HEK293 (cell line): Measurements from ENCODE around the gene PKN1.
A peak's percentile ranks its signal among the peaks of the same experiment; 100 is the strongest.
"Not testable (repeated sequence)": the region's sequence is repeated elsewhere in the genome, so short reads cannot be mapped to it uniquely, and the experiment has no call there.

ENCODE experiments used
- CTCF ChIA-PET: fragments of 350-600 bp; formaldehyde crosslinking; extraction: SDS; loops from one replicate; lab custom pipeline; 2021; ENCODE audit warnings: antibody characterized with exemption; lab: Yijun Ruan, JAX
- POLR2A ChIA-PET: fragments of 300-600 bp; formaldehyde crosslinking; extraction: SDS; loops from one replicate; lab custom pipeline; 2020; ENCODE audit warnings: antibody characterized with exemption, inconsistent platforms; lab: Yijun Ruan, JAX
- H3K27ac ChIP-seq: fragments of 200-500 bp; sonication (Bioruptor generic); 2 replicates; pipeline ENCODE4 v1.5.1; 2014; ENCODE audit warnings: low read depth, low read length, control low read depth, inconsistent platforms; ENCODE audit errors: extremely low read depth
- H3K36me3 ChIP-seq, 2 experiments: fragments of 200-500 bp in 1 of 2; sonication (Bioruptor generic) in 1 of 2; 1 replicate in 1 of 2; 2 replicates in 1 of 2; pipeline ENCODE4 v1.5.1; 2014 to 2017; ENCODE audit warnings: inconsistent platforms in 2 of 2, low read length in 2 of 2; ENCODE audit not compliant: control insufficient read depth in 2 of 2, insufficient read depth in 1 of 2
- H3K4me1 ChIP-seq: fragments of 200-500 bp; sonication (Bioruptor generic); 2 replicates; pipeline ENCODE4 v1.5.1; 2014; ENCODE audit warnings: mild to moderate bottlenecking, low read length, inconsistent platforms; ENCODE audit not compliant: control insufficient read depth, insufficient read depth
- H3K4me3 ChIP-seq: 2 replicates; pipeline ENCODE4 v1.5.1; 2011; ENCODE audit warnings: low read depth, mild to moderate bottlenecking, control low read depth, low read length, moderate library complexity
- H3K9me3 ChIP-seq: fragments of 200-500 bp; sonication (Bioruptor generic); 2 replicates; pipeline ENCODE4 v1.5.1; 2014; ENCODE audit warnings: low read depth, low read length, inconsistent platforms; ENCODE audit not compliant: control insufficient read depth, insufficient read depth
- BCL11A ChIP-seq: fragments of 450-650 bp; formaldehyde crosslinking; IDR thresholded peaks from 2 replicates; pipeline ENCODE4 v1.5.1; 2016; ENCODE audit warnings: low read depth, missing biosample characterization, missing genetic modification characterization
- ELK4 ChIP-seq: IDR thresholded peaks from 2 replicates; pipeline ENCODE4 v1.6.1; 2011; ENCODE audit warnings: mild to moderate bottlenecking, low read depth, low read length, borderline replicate concordance
- OSR2 ChIP-seq: fragments of 450-650 bp; formaldehyde crosslinking; IDR thresholded peaks from 2 replicates; pipeline ENCODE4 v1.5.1; 2016; ENCODE audit warnings: missing biosample characterization, missing genetic modification characterization
- PRDM1 ChIP-seq: fragments of 450-650 bp; formaldehyde crosslinking; IDR thresholded peaks from 2 replicates; pipeline ENCODE4; 2016; ENCODE audit warnings: missing biosample characterization, missing genetic modification characterization
- REPIN1 ChIP-seq: fragments of 450-650 bp; formaldehyde crosslinking; IDR thresholded peaks from 2 replicates; pipeline ENCODE4 v1.5.1; 2017; ENCODE audit warnings: missing biosample characterization, missing genetic modification characterization, low read depth
- SP2 ChIP-seq: fragments of 450-650 bp; formaldehyde crosslinking; IDR thresholded peaks from 2 replicates; pipeline ENCODE4 v1.5.1; 2016; ENCODE audit warnings: missing biosample characterization, missing genetic modification characterization
- ZFHX2 ChIP-seq: fragments of 450-650 bp; formaldehyde crosslinking; conservative IDR thresholded peaks from 2 replicates; pipeline ENCODE4 v1.5.1; 2016; ENCODE audit warnings: missing biosample characterization, missing genetic modification characterization
- ZNF169 ChIP-seq: fragments of 450-650 bp; formaldehyde crosslinking; IDR thresholded peaks from 2 replicates; pipeline ENCODE4 v1.5.1; 2016; ENCODE audit warnings: missing biosample characterization, missing genetic modification characterization
- ZNF184 ChIP-seq: fragments of 450-650 bp; IDR thresholded peaks from 2 replicates; pipeline ENCODE4 v1.5.1; 2018; ENCODE audit warnings: missing biosample characterization, mild to moderate bottlenecking, missing genetic modification characterization
- ZNF24 ChIP-seq: fragments of 450-650 bp; formaldehyde crosslinking; IDR thresholded peaks from 2 replicates; pipeline ENCODE4 v1.5.1; 2016; ENCODE audit warnings: missing biosample characterization, missing genetic modification characterization
- ZNF335 ChIP-seq: fragments of 450-650 bp; formaldehyde crosslinking; conservative IDR thresholded peaks from 2 replicates; pipeline ENCODE4 v1.5.1; 2016; ENCODE audit warnings: missing biosample characterization, missing genetic modification characterization
- ZNF366 ChIP-seq: fragments of 450-650 bp; formaldehyde crosslinking; conservative IDR thresholded peaks from 2 replicates; pipeline ENCODE4 v1.5.1; 2016; ENCODE audit warnings: missing biosample characterization, missing genetic modification characterization
- ZNF514 ChIP-seq: fragments of 450-650 bp; formaldehyde crosslinking; IDR thresholded peaks from 2 replicates; pipeline ENCODE4 v1.5.1; 2016; ENCODE audit warnings: missing biosample characterization, missing genetic modification characterization
- ZNF544 ChIP-seq: fragments of 450-650 bp; formaldehyde crosslinking; IDR thresholded peaks from 2 replicates; pipeline ENCODE4 v1.5.0; 2017; ENCODE audit warnings: missing biosample characterization, missing genetic modification characterization
- ZNF548 ChIP-seq: fragments of 450-650 bp; formaldehyde crosslinking; IDR thresholded peaks from 2 replicates; pipeline ENCODE4 v1.5.1; 2016; ENCODE audit warnings: missing biosample characterization, missing genetic modification characterization
- ZNF610 ChIP-seq: fragments of 450-650 bp; formaldehyde crosslinking; IDR thresholded peaks from 2 replicates; pipeline ENCODE4 v1.5.1; 2016; ENCODE audit warnings: missing biosample characterization, missing genetic modification characterization, borderline replicate concordance
- ZNF624 ChIP-seq: fragments of 450-650 bp; formaldehyde crosslinking; IDR thresholded peaks from 2 replicates; pipeline ENCODE4 v1.5.1; 2017; ENCODE audit warnings: missing biosample characterization, missing genetic modification characterization
- ZNF654 ChIP-seq: fragments of 450-650 bp; formaldehyde crosslinking; IDR thresholded peaks from 2 replicates; pipeline ENCODE4 v1.5.1; 2016; ENCODE audit warnings: low read depth, missing biosample characterization, missing genetic modification characterization
- ZNF747 ChIP-seq: fragments of 450-650 bp; formaldehyde crosslinking; IDR thresholded peaks from 2 replicates; pipeline ENCODE4 v1.5.1; 2016; ENCODE audit warnings: missing biosample characterization, missing genetic modification characterization
- TF ChIP-seq, protein P1 (sequence below): fragments of 450-650 bp; formaldehyde crosslinking; IDR thresholded peaks from 2 replicates; pipeline ENCODE4 v1.5.1; 2016; ENCODE audit warnings: missing biosample characterization, missing genetic modification characterization
- TF ChIP-seq, protein P2 (sequence below): fragments of 450-650 bp; formaldehyde crosslinking; IDR thresholded peaks from 2 replicates; pipeline ENCODE4 v1.5.1; 2016; ENCODE audit warnings: missing biosample characterization, missing genetic modification characterization
- TF ChIP-seq, protein P3 (sequence below): fragments of 450-650 bp; formaldehyde crosslinking; IDR thresholded peaks from 2 replicates; pipeline ENCODE4 v1.5.1; 2016; ENCODE audit warnings: missing biosample characterization, missing genetic modification characterization
- TF ChIP-seq, protein P4 (sequence below): fragments of 450-650 bp; formaldehyde crosslinking; IDR thresholded peaks from 2 replicates; pipeline ENCODE4 v1.5.1; 2016; ENCODE audit warnings: missing biosample characterization, missing genetic modification characterization

Gene PKN1

DNA sequence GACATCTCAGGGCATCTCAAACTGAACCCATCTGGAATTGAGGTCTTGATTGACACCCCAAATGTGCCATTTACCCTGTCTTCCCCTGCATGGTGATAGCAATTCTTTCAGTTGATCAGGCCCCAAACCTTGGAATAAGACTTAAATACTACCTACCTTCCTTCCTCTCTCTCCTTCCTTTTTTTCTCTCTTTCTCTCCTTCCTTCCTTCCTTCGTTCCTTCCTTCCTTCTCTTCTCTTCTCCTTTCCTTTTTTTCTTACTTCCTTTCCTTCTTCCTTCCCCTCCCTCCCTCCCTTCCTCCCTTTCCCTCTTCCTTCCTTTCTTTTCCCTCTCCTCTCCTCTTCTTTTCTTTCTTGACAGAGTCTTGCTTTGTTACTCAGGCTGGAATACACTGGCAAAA, 70.2 kb downstream of the PKN1 start:
- Histone ChIP-seq H3K4me3 (no peak overlapping the region), H3K4me1 (no peaks in the 10 kb centered on the region; the same call in 1 of the 2 replicates), H3K9me3 (no peaks in the 10 kb centered on the region), H3K36me3 (no peaks in the 10 kb centered on the region), H3K27ac (no peak overlapping the region)
- TF ChIP-seq PRDM1 (tag by site-specific recombination) = peak; percentile 44
- TF ChIP-seq, protein P1, sequence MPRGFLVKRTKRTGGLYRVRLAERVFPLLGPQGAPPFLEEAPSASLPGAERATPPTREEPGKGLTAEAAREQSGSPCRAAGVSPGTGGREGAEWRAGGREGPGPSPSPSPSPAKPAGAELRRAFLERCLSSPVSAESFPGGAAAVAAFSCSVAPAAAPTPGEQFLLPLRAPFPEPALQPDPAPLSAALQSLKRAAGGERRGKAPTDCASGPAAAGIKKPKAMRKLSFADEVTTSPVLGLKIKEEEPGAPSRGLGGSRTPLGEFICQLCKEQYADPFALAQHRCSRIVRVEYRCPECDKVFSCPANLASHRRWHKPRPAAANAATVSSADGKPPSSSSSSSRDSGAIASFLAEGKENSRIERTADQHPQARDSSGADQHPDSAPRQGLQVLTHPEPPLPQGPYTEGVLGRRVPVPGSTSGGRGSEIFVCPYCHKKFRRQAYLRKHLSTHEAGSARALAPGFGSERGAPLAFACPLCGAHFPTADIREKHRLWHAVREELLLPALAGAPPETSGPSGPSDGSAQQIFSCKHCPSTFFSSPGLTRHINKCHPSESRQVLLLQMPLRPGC = no peak
- TF ChIP-seq, protein P2, sequence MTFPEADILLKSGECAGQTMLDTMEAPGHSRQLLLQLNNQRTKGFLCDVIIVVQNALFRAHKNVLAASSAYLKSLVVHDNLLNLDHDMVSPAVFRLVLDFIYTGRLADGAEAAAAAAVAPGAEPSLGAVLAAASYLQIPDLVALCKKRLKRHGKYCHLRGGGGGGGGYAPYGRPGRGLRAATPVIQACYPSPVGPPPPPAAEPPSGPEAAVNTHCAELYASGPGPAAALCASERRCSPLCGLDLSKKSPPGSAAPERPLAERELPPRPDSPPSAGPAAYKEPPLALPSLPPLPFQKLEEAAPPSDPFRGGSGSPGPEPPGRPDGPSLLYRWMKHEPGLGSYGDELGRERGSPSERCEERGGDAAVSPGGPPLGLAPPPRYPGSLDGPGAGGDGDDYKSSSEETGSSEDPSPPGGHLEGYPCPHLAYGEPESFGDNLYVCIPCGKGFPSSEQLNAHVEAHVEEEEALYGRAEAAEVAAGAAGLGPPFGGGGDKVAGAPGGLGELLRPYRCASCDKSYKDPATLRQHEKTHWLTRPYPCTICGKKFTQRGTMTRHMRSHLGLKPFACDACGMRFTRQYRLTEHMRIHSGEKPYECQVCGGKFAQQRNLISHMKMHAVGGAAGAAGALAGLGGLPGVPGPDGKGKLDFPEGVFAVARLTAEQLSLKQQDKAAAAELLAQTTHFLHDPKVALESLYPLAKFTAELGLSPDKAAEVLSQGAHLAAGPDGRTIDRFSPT (tag by site-specific recombination) = no peak
- TF ChIP-seq OSR2 = no peak
- TF ChIP-seq ZNF624 = no peak
- TF ChIP-seq ZNF366 = peak; percentile 93
- TF ChIP-seq ZNF514 = no peak
- TF ChIP-seq ZNF548 (tag by site-specific recombination) = no peak
- no peak for TF ChIP-seq BCL11A (tag by site-specific recombination)
- TF ChIP-seq REPIN1 = no peak
- ChIA-PET POLR2A (interaction anchor here (1.2 to 5.5 kb wide), 2 partner anchors 12 to 15 kb away, joined by 3 to 48 read pairs; partner anchors contain the start of gene DNAJB1), CTCF (interaction anchor here (0.5 to 4.7 kb wide), 4 partner anchors 16 to 73 kb away, joined by 3 to 37 read pairs (median 3); no protein-coding TSS in a partner anchor)

- CTCF ChIA-PET = interaction anchor here (0.6 to 4.7 kb wide), 11 partner anchors 8 to 694 kb away, joined by 3 to 37 read pairs (median 5); partner anchors contain the start of genes DNAJB1, GIPC1 and TECR
Observed at GRCh38 chr19:14504575-14504974, 71.5 kb downstream of the PKN1 start.

DNA sequence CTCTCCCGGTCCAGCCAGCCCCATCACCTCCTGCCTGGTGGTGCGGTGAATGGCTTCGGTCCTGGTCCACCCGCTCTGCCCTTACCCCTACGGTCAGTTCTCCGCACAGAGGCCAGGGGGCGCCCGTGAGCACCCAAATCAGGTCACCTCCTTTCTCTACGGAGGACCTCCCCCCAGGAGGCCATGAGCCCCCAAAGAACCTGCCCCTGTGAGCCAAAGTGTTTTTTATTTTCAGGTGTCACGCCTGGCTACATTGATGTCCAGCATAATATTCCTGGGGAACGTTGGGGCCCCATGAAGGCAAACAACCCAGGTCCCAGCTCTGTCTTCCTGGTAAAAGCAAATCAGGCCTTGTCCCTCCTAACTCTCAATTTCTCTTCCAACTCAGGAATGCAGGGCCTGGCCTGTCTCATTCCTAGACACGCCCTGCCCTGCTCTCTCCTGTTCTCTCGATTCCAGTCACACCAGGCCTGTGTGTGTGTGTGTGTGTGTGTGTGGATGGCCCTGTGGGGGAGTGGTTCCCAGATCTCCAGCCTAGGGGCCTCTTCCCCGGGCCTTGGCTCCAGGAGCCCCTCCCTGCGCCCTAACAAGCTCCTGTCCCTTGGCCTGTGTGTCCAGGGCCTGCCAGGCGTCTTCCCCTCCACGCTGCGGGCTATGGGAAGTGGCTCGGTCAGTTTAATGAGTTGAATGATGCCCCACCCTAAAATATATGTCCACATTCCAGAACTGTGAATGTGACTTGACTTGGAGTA, 72.6 kb downstream of the PKN1 start:
- Histone ChIP-seq H3K4me1 (no peaks in the 10 kb centered on the region; the same call in 1 of the 2 replicates), H3K4me3 (no peak overlapping the region), H3K27ac (peak overlapping the region; percentile 53), H3K36me3 (no peaks in the 10 kb centered on the region), H3K9me3 (no peaks in the 10 kb centered on the region)
- CTCF ChIA-PET = interaction anchor here (0.6 to 4.7 kb wide), 14 partner anchors 8 to 617 kb away, joined by 3 to 37 read pairs (median 4); partner anchors contain the start of genes DNAJB1, GIPC1 and NDUFB7
- POLR2A ChIA-PET = interaction anchor here (1.2 to 5.5 kb wide), 5 partner anchors 9 to 369 kb away, joined by 3 to 48 read pairs (median 5); partner anchors contain the start of genes ASF1B, DNAJB1 and GIPC1
- TF ChIP-seq ZNF544 (tag by site-specific recombination) = no peak
- TF ChIP-seq, protein P3, sequence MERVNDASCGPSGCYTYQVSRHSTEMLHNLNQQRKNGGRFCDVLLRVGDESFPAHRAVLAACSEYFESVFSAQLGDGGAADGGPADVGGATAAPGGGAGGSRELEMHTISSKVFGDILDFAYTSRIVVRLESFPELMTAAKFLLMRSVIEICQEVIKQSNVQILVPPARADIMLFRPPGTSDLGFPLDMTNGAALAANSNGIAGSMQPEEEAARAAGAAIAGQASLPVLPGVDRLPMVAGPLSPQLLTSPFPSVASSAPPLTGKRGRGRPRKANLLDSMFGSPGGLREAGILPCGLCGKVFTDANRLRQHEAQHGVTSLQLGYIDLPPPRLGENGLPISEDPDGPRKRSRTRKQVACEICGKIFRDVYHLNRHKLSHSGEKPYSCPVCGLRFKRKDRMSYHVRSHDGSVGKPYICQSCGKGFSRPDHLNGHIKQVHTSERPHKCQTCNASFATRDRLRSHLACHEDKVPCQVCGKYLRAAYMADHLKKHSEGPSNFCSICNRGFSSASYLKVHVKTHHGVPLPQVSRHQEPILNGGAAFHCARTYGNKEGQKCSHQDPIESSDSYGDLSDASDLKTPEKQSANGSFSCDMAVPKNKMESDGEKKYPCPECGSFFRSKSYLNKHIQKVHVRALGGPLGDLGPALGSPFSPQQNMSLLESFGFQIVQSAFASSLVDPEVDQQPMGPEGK (tag by site-specific recombination) = peak; percentile 86
- TF ChIP-seq ZNF169 (tag by site-specific recombination) = no peak
- no peak for TF ChIP-seq ELK4
- TF ChIP-seq SP2 = no peak
- TF ChIP-seq, protein P4, sequence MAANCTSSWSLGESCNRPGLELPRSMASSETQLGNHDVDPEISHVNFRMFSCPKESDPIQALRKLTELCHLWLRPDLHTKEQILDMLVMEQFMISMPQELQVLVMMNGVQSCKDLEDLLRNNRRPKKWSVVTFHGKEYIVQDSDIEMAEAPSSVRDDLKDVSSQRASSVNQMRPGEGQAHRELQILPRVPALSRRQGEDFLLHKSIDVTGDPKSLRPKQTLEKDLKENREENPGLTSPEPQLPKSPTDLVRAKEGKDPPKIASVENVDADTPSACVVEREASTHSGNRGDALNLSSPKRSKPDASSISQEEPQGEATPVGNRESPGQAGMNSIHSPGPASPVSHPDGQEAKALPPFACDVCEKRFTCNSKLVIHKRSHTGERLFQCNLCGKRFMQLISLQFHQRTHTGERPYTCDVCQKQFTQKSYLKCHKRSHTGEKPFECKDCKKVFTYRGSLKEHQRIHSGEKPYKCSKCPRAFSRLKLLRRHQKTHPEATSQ = no peak
- TF ChIP-seq ZNF24 (tag by site-specific recombination) = no peak
- TF ChIP-seq ZNF654 (tag by site-specific recombination) = 0 out of 2 replicates have a peak, but pooled peaks have one; percentile 1
- peak; percentile 66 for TF ChIP-seq ZNF335 (tag by site-specific recombination)
- TF ChIP-seq ZNF747 (tag by site-specific recombination) = no peak
- TF ChIP-seq ZNF610 = 0 out of 2 replicates have a peak, but pooled peaks have one; percentile 15
- TF ChIP-seq ZNF184 = no peak
- TF ChIP-seq ZFHX2 (tag by site-specific recombination) = peak; percentile 65

More at GRCh38 chr19:14504575-14504974, 71.5 kb downstream of the PKN1 start:
- H3K4me1 ChIP-seq, H3K27ac ChIP-seq, H3K4me3 ChIP-seq, H3K9me3 ChIP-seq, H3K36me3 ChIP-seq: not testable (repeated sequence)
- POLR2A ChIA-PET = interaction anchor here (0.9 to 5.5 kb wide), 2 partner anchors 8 to 13 kb away, joined by 4 to 48 read pairs; partner anchors contain the start of genes DNAJB1 and GIPC1
